Stimulated activated CD4-positive, alpha-beta T cell treated with anti-CD3 and anti-CD28 coated beads, Interleukin-1b, Interleukin-23, amount 100 ng/mL, for 48 hours (primary cell): ENCODE data around the gene ANXA7.

Source experiments
- DNase-seq: peaks from one replicate; pipeline ENCODE4 v3.0.0-alpha.2; 2020

ANXA7 gene

GRCh38 chr10:73413528-73414229 is at the start of gene ANXA7:
TSS of gene ANXA7 (minus strand) at chr10:73414058. CDS start at chr10:73400856, 13,202 bp downstream.
- peak; percentile 92 for DNase-seq

GRCh38 chr10:73460897-73461296 is 47.0 kb upstream of the ANXA7 start:
- DNase-seq, result no peak

GRCh38 chr10:73459683-73460314 is 45.9 kb upstream of the ANXA7 start:
- DNase-seq, result no peak

- DNase-seq, result no peak
Measured at GRCh38 chr10:73456187-73456890, 42.5 kb upstream of the ANXA7 start.

- no peak for DNase-seq
Measured at GRCh38 chr10:73449113-73449512, 35.3 kb upstream of the ANXA7 start.

GRCh38 chr10:73448384-73448783 is 34.5 kb upstream of the ANXA7 start:
- DNase-seq, result no peak

GRCh38 chr10:73446926-73447325 is 33.1 kb upstream of the ANXA7 start:
- no peak for DNase-seq

- DNase-seq, result no peak
Measured at GRCh38 chr10:73444457-73444856, 30.6 kb upstream of the ANXA7 start.

GRCh38 chr10:73439605-73440312 is 25.9 kb upstream of the ANXA7 start:
- DNase-seq, result peak; percentile 12

- DNase-seq, result no peak
Measured at GRCh38 chr10:73439055-73439454, 25.2 kb upstream of the ANXA7 start.

- no peak for DNase-seq
Measured at GRCh38 chr10:73433538-73433867, 19.6 kb upstream of the ANXA7 start, which contains the start of gene MSS51. TSS of gene MSS51 (minus strand) at chr10:73433561. CDS start at chr10:73428284, 5,277 bp downstream.

- DNase-seq, result no peak
Measured at GRCh38 chr10:73432646-73433537, 19.0 kb upstream of the ANXA7 start.

- DNase-seq, result no peak
Measured at GRCh38 chr10:73426318-73426717, 12.5 kb upstream of the ANXA7 start.

GRCh38 chr10:73424478-73424877 is 10.6 kb upstream of the ANXA7 start:
- DNase-seq, result no peak

GRCh38 chr10:73423309-73423708 is 9.5 kb upstream of the ANXA7 start:
- no peak for DNase-seq

- DNase-seq, result no peak
Measured at GRCh38 chr10:73416571-73416970, 2.7 kb upstream of the ANXA7 start.

GRCh38 chr10:73414230-73414945 is 530 bp upstream of the ANXA7 start:
- DNase-seq, result no peak

- peak; percentile 51 for DNase-seq
Measured at GRCh38 chr10:73413108-73413527, 740 bp downstream of the ANXA7 start.

- DNase-seq, result no peak
Measured at GRCh38 chr10:73410897-73411296, 3.0 kb downstream of the ANXA7 start.

GRCh38 chr10:73408978-73409521 is 4.8 kb downstream of the ANXA7 start:
- DNase-seq, result no peak

- no peak for DNase-seq
Measured at GRCh38 chr10:73408061-73408460, 5.8 kb downstream of the ANXA7 start.
